ENCODE data around the gene HMCN2.

The HMCN2 gene

GRCh38 chr9:130292106-130292505 is 26.5 kb downstream of the HMCN2 start:
- DNase-seq: no peak

GRCh38 chr9:130294664-130295063 is 29.1 kb downstream of the HMCN2 start:
- DNase-seq: no peak

GRCh38 chr9:130295431-130295830 is 29.9 kb downstream of the HMCN2 start:
- no peak for DNase-seq

GRCh38 chr9:130295945-130296782 is 30.6 kb downstream of the HMCN2 start:
- no peak for DNase-seq

- DNase-seq: no peak
Observed at GRCh38 chr9:130296783-130297055, 31.2 kb downstream of the HMCN2 start.

- no peak for DNase-seq
Observed at GRCh38 chr9:130297371-130297770, 31.8 kb downstream of the HMCN2 start.

GRCh38 chr9:130298662-130299279 is 33.2 kb downstream of the HMCN2 start:
- DNase-seq: peak; percentile 19

- DNase-seq: no peak
Observed at GRCh38 chr9:130299785-130300615, 34.4 kb downstream of the HMCN2 start.

GRCh38 chr9:130300739-130301138 is 35.2 kb downstream of the HMCN2 start:
- DNase-seq: no peak

- peak; percentile 50 for DNase-seq
Observed at GRCh38 chr9:130301483-130302286, 36.1 kb downstream of the HMCN2 start.

GRCh38 chr9:130302785-130303612 is 37.4 kb downstream of the HMCN2 start:
- DNase-seq: no peak

- DNase-seq: no peak
Observed at GRCh38 chr9:130303613-130304055, 38.1 kb downstream of the HMCN2 start.

- no peak for DNase-seq
Observed at GRCh38 chr9:130304116-130304515, 38.6 kb downstream of the HMCN2 start.

- DNase-seq: no peak
Observed at GRCh38 chr9:130304643-130305042, 39.1 kb downstream of the HMCN2 start.

GRCh38 chr9:130305381-130305780 is 39.8 kb downstream of the HMCN2 start:
- no peak for DNase-seq

- DNase-seq: no peak
Observed at GRCh38 chr9:130306823-130307666, 41.5 kb downstream of the HMCN2 start.

GRCh38 chr9:130307667-130307943 is 42.0 kb downstream of the HMCN2 start:
- no peak for DNase-seq

GRCh38 chr9:130308081-130308571 is 42.6 kb downstream of the HMCN2 start:
- no peak for DNase-seq

- DNase-seq: no peak
Observed at GRCh38 chr9:130309689-130310455, 44.3 kb downstream of the HMCN2 start.

- no peak for DNase-seq
Observed at GRCh38 chr9:130310456-130310855, 44.9 kb downstream of the HMCN2 start.

Measured in fibroblast of skin of back (primary cell).